Measurements from ENCODE around the gene SAMD11. TPM values are rescaled to one million over a fixed set of nuclear protein-coding genes. Genes with fewer than 3 reads are reported as not detected.

Gene SAMD11
- total RNA-seq, 4 donors from 2014 or later, result not detected

DNA sequence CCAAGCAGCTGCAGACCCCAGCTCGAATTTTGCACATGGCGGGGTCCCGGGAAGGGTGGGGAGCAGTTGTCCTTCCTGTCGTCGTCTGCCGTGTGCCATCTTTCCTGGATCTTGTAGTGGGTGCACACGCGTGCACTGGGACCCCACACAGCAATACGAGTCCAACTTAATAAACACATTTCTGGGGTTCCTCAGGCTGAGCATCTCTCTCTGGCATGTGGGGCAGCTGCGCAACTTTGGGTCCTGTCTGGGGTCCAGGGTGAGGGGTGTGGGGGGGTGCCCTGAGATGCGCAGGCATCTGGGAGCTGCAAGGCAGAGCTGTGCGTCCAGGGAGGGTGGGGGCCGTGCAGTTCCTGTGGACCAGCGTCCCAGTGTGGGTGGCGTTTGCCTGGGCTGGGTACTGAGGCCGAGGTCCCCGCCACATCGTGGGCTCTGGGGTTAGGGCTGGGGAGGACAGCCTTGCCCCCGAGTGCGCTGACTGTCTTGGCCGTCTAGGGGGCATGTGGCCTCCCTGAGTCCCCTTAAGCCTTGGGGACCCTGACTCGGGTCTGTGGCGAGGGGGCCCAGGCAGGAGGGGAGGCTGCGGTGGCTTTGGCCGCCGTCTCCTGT lies 41.9 kb downstream of the SAMD11 start:
- TF ChIP-seq, protein P1, sequence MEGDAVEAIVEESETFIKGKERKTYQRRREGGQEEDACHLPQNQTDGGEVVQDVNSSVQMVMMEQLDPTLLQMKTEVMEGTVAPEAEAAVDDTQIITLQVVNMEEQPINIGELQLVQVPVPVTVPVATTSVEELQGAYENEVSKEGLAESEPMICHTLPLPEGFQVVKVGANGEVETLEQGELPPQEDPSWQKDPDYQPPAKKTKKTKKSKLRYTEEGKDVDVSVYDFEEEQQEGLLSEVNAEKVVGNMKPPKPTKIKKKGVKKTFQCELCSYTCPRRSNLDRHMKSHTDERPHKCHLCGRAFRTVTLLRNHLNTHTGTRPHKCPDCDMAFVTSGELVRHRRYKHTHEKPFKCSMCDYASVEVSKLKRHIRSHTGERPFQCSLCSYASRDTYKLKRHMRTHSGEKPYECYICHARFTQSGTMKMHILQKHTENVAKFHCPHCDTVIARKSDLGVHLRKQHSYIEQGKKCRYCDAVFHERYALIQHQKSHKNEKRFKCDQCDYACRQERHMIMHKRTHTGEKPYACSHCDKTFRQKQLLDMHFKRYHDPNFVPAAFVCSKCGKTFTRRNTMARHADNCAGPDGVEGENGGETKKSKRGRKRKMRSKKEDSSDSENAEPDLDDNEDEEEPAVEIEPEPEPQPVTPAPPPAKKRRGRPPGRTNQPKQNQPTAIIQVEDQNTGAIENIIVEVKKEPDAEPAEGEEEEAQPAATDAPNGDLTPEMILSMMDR (IDR thresholded peaks at IDR 0.05; ENCODE audit: low read depth), result no peak

DNA sequence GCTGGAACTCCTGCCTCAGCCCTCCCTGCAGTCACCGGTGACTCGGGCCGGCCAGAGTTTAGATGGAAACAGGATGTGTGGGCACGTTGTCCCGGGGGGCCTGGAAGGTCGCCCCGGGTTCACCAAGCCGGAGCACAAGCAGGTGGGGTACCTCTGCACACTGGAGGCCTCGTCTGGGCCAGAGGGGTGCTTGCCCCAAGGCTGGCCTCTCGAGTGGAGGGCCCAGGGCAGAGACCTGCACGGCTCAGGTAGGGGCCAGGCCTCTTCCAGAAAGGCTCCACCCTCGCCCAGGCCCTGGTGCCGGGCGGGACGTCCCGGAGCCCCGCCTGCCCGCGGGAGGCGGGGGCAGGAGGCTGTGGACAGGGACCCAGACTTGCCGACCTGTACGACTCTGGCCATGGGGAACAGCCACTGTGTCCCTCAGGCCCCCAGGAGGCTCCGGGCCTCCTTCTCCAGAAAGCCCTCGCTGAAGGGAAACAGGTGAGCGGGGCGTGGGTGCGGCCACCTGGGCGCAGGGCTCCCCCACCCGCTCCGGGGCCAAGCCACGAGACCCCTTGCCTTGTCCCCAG lies 42.5 kb downstream of the SAMD11 start, which contains the start of gene PLEKHN1:
Gene PLEKHN1 (plus strand): TSS at position 348 of the 569 bp plus-strand sequence. CDS start 50 bp downstream, at position 398.
- TF ChIP-seq, protein P1 (IDR thresholded peaks at IDR 0.05; ENCODE audit: low read depth), result no peak

DNA sequence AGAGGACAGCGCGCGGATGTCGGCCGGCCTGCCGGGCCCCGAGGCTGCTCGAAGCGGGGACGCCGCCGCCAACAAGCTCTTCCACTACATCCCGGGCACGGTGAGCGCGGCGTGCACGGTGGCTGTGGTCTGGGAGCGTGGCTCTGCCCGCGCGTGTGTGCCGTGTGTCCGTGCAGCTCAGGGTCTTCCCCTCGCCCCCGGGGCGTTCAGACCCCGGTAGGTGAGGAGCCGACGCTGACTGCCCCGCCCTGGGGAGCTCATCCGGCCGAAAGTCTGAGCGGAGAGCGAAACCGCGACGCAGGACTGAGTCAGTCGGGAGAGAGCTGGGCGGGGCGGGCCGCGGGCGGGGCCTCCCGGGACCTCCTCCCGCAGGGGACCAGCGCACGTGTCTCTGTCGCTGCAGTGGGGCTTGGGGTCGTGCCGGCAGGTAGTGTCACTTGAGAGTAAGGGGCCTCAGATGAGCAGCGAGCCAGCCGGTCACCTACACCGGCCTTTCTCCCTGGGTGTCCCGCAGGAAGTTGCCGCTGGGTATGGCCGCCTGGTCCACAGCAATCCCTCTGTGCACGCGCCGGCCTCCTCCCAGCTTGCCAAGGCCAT lies 43.1 kb downstream of the SAMD11 start:
- TF ChIP-seq, protein P1 (IDR thresholded peaks at IDR 0.05; ENCODE audit: low read depth), result no peak

DNA sequence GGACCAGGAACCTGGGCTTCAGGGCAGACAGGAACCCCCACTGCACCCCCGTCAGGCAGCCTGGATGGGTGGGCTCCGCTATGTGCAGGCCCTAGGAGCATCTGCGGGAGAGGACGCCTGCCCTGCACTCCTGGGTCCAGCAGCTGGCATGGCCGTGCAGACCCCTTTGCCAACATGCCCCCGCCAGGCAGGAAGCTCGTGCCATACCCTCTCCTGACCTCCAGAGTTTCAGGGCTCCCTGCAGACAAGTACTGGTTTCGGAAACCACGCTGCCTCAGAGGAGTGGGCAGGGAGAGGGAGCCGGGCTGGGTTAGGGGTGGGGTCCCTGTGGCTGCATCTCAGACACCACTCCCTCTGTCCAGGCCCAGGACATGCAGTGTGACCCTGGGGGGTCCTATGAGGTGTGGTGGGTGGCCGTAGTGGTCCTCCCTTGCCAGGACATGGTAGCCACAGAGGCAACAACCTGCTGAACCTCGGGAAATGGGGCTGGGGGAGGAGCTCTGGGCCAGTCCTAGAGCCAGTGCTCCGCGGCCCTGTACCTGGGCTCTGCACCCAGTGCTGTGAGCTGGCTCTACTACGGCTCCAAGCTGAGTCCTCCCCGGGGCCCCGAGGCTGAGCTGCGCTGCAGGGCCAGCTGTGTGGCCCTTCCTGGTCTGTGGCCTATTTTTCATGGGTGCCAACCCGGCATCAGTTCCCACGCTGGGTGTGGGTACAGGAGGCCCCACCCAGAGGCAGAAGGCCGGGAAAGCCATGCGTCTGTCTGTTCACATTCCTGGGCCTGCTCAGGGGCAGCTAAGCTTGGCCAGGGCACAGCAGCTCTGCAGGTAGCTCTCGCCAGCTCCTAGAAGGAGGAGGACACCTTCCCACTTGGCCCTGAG lies 44.0 kb downstream of the SAMD11 start:
- TF ChIP-seq, protein P1 (IDR thresholded peaks at IDR 0.05; ENCODE audit: low read depth), result no peak

DNA sequence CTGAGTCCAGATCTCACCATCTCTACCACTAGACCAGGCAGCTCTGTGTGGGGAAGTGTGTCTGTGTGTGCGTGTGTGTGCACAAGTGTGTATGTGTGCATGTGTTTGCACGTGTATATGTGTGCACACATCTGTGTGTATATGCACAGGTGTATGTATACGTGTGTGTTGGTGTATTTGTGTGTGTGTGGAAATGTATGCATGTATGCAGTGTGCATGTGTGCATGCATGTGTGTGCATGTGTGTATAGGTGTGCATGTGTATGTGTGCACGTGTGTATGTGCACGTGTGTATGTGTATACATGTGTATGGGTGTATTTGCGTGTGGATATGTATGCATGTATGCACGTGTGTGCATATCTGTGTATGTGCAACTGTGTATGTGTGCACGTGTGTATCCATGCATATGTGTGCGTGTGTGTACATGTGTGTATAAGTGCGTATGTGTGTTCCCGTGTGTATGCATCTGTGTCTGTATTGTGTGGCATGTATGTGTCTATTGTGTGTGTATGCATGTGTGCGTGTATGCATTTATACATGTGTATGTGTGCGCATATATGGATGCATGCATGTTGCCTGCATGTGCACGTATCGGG lies 45.6 kb downstream of the SAMD11 start:
- TF ChIP-seq, protein P1 (IDR thresholded peaks at IDR 0.05; ENCODE audit: low read depth), result no peak

DNA sequence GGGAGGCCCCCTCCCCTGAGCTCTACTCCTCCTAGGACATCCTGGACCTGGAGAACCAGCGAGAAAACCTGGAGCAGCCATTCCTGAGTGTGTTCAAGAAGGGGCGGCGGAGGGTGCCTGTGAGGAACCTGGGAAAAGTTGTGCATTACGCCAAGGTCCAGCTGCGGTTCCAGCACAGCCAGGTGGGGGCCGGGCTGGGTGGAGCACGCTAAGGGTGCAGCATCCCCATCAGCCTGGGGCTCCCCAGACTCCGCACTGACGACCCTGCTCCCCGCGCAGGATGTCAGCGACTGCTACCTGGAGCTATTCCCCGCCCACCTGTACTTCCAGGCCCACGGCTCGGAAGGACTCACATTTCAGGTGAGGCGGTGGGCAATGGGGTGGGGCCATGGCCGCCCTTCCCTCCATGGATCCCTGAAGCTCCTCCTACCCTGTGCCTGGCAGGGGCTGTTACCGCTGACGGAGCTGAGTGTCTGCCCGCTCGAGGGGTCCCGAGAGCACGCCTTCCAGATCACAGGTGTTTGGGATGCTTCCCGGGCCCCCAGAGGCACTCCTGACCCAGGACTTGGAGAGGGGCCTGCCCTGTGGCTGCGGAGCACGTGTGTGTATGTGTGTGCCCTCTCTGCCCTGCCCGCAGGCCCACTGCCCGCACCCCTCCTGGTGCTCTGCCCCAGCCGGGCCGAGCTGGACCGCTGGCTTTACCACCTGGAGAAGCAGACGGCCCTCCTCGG lies 46.7 kb downstream of the SAMD11 start:
- TF ChIP-seq, protein P1 (IDR thresholded peaks at IDR 0.05; ENCODE audit: low read depth), result no peak

Measured in subcutaneous adipose tissue (tissue), 4 donors.